ENCODE measurements around the gene EVA1A. TPM values are rescaled to one million over a fixed set of nuclear protein-coding genes. Genes with fewer than 3 reads are reported as not detected.
A peak's percentile ranks its signal among the peaks of the same experiment; 100 is the strongest.
"Not testable (repeated sequence)": the region's sequence is repeated elsewhere in the genome, so short reads cannot be mapped to it uniquely, and the experiment has no call there.

The EVA1A gene
- total and polyA plus RNA-seq, 12 donors = 0.17 to 3.4 (median 0.99) TPM

DNA sequence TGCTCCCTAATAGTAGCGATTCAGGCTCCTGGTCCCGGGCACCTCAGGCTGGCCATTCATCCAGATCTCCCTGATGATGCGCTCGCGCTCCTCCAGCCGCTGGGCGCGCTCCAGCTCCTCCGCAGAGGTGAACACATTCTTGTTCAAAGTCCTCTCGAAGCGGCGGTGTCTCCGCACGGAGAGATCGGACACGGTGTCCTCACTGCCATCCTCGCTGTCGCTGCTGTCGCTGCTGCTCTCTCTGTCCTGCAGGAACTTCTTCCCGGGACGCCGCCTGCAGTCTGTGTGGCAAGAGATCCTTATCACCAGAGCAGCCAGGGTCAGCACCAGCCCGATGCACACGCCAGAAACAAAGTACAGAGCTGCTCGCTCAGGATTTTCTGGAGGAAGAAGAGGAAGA, 67.5 kb downstream of the EVA1A start:
- no peak overlapping the region for H3K27ac ChIP-seq
- TF ChIP-seq, protein P1, sequence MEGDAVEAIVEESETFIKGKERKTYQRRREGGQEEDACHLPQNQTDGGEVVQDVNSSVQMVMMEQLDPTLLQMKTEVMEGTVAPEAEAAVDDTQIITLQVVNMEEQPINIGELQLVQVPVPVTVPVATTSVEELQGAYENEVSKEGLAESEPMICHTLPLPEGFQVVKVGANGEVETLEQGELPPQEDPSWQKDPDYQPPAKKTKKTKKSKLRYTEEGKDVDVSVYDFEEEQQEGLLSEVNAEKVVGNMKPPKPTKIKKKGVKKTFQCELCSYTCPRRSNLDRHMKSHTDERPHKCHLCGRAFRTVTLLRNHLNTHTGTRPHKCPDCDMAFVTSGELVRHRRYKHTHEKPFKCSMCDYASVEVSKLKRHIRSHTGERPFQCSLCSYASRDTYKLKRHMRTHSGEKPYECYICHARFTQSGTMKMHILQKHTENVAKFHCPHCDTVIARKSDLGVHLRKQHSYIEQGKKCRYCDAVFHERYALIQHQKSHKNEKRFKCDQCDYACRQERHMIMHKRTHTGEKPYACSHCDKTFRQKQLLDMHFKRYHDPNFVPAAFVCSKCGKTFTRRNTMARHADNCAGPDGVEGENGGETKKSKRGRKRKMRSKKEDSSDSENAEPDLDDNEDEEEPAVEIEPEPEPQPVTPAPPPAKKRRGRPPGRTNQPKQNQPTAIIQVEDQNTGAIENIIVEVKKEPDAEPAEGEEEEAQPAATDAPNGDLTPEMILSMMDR (IDR thresholded peaks at IDR 0.05) = no peak
- intact Hi-C loops (cut with DNase I) = no loop called here
- H3K9me3 ChIP-seq = no peaks in the 10 kb centered on the region
- ATAC-seq = no peak
- H3K27me3 ChIP-seq = no peaks in the 10 kb centered on the region
- no peak for DNase-seq
- H3K4me3 ChIP-seq = no peak overlapping the region
- peaks cover 0 to 6% (median 0%) of the 10 kb centered on the region in 9 donors for H3K4me1 ChIP-seq
- WGBS, 2 donors = 81 to 88% methylated on average over 25 of the region's 25 CpGs
- no peaks in the 10 kb centered on the region for H3K36me3 ChIP-seq

DNA sequence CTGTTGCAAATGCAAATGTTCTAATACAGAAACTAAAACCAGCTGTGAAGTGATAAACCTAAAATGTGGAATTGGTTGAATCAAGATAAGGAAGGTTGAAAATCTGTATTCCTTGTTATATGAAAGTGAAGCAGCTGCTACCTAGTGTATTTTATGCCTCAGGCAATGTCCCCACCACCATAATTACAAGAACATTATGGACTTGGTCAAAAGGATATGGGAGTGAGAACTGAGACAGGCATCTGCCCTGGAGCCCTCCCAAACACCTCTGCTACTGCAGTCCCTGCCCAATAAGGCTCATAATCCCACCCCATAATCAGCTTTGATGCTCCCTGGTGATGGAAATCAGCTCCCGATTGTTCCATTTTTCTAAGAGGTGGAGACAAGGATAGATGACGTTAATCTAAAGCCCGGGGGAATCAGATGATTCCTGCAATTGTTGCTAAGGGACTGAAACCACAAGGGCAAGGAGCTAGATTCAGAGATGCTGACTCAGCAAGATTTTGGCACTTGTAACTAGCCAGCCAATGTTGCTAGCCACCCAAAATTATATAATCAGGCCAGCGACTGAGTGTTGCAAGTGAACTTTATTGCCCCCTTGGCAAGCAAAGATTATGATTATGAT, 69.5 kb downstream of the EVA1A start:
- Histone ChIP-seq H3K36me3 (no peaks in the 10 kb centered on the region), H3K4me1 (peaks cover 0 to 6% (median 0%) of the 10 kb centered on the region in 9 donors), H3K27me3 (no peaks in the 10 kb centered on the region), H3K9me3 (no peaks in the 10 kb centered on the region), H3K27ac (no peak overlapping the region), H3K4me3 (no peak overlapping the region)
- intact Hi-C loops (cut with DNase I) = no loop called here
- WGBS, 2 donors = 57 to 64% methylated on average over 4 of the region's 4 CpGs
- TF ChIP-seq, protein P1 (IDR thresholded peaks at IDR 0.05) = no peak
- peak in 2 of 8 donors; percentile 35 to 53 for ATAC-seq
- no peak for DNase-seq

DNA sequence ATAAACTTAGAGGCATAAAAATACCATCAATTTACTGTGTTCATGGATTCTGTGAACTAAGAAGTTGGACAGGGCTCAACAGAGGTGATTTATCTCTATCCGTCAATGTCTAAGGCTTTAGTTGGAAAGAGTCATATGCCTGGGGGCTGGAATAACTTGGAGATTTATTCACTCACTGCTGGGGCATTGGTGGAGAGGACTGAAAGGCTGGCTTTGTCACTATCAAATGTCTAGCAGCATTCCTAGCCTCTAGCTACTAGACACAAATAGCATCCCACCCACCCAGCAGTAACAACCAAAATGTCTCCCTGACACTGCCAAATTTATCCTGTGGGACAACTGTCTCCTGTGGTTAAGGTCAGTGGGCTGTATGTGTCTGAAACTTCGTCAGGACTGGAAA, 71.0 kb downstream of the EVA1A start:
- DNase-seq (no peak), ATAC-seq (no peak)
- Histone ChIP-seq H3K4me3 (no peak overlapping the region), H3K27me3 (peaks cover 0 to 4% (median 0%) of the 10 kb centered on the region in 7 donors), H3K4me1 (peaks cover 0 to 6% (median 0%) of the 10 kb centered on the region in 9 donors), H3K9me3 (no peaks in the 10 kb centered on the region), H3K27ac (no peak overlapping the region), H3K36me3 (no peaks in the 10 kb centered on the region)
- WGBS, 2 donors = 75 to 76% methylated on average over 2 of the region's 2 CpGs
- intact Hi-C loops (cut with DNase I) = no loop called here
- TF ChIP-seq, protein P1 (IDR thresholded peaks at IDR 0.05) = no peak

DNA sequence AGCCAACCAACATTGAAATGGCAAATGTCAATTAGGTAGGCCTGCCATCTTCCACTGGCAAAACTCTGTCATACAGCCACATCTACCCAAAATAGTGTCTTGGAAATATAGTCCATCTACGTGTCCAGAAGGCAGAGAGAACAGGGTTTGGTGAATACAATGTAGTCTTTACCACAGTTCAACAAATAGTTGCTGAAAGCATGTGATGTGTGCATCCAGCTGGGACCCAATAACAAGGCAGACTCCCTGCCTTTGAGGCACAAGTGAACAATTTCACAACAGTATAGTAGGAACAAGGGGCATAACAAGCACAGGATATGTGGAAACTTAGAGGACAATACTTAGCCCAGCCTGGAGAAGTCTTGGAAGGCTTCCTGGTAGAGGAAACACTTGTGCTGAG, 72.6 kb downstream of the EVA1A start:
- intact Hi-C loops (cut with DNase I) = no loop called here

DNA sequence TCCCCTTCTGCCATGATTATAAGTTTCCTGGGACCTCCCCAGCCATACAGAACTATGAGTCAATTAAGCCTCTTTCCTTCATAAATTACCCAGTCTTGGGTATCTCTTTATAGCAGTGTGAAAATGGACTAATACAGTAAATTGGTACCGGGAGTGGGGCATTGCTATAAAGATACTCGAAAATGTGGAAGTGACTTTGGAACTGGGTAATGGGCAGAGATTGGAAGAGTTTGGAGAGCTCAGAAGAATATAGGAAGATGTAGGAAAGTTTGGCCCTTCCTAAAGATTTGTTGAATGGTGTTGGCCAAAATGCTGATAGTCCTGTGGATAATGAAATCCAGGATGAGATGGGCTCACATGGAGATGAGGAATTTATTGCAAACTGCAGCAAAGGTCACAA, 74.0 kb downstream of the EVA1A start:
- peaks cover 0 to 16% (median 0%) of the 10 kb centered on the region in 7 donors for H3K27me3 ChIP-seq
- 98 to 99% methylated on average over 2 of the region's 2 CpGs for WGBS, 2 donors
- DNase-seq; H3K9me3 ChIP-seq; H3K27ac ChIP-seq; H3K36me3 ChIP-seq; H3K4me3 ChIP-seq; intact Hi-C loops (cut with DNase I); ATAC-seq; H3K4me1 ChIP-seq: not testable (repeated sequence)

More for the DNA sequence above, 72.6 kb downstream of the EVA1A start:
- ATAC-seq (no peak), DNase-seq (no peak)
- Histone ChIP-seq H3K4me3 (no peak overlapping the region), H3K4me1 (peaks cover 0 to 6% (median 0%) of the 10 kb centered on the region in 9 donors), H3K9me3 (no peaks in the 10 kb centered on the region), H3K27ac (no peak overlapping the region), H3K36me3 (no peaks in the 10 kb centered on the region), H3K27me3 (peaks cover 0 to 9% (median 0%) of the 10 kb centered on the region in 7 donors)
- TF ChIP-seq, protein P1 (IDR thresholded peaks at IDR 0.05) = no peak
- WGBS, 2 donors = 85 to 88% methylated on average over 1 of the region's 1 CpG

All from heart right ventricle (tissue), 16 donors.